Neural cell (in vitro differentiated cells): Measurements from ENCODE around the gene GPR6. TPM values are rescaled to one million over a fixed set of nuclear protein-coding genes. Genes with fewer than 3 reads are reported as not detected.
A peak's percentile ranks its signal among the peaks of the same experiment; 100 is the strongest.

Experiments
- H2AFZ ChIP-seq: fragments of 200-600, 300-800 bp; sonication (generic), shearing (Covaris generic); 2 replicates; pipeline ENCODE4 v1.6.0; 2014; ENCODE audit warnings: low read depth, mild to moderate bottlenecking, antibody characterized with exemption, low read length, moderate library complexity
- H3F3A ChIP-seq: fragments of 200-600 bp; shearing (Covaris generic); 2 replicates; pipeline ENCODE4 v1.6.1; 2016; ENCODE audit warnings: mild to moderate bottlenecking, moderate library complexity, mixed read lengths, antibody characterized with exemption, low read length; ENCODE audit not compliant: insufficient read depth, poor library complexity, severe bottlenecking
- H3K27ac ChIP-seq: fragments of 200-600, 300-800 bp; sonication (generic), shearing (Covaris generic); 2 replicates; pipeline ENCODE4 v1.5.1; 2014; ENCODE audit warnings: mild to moderate bottlenecking, low read length, moderate library complexity
- H3K27me3 ChIP-seq: fragments of 300-800, 200-600 bp; sonication (generic), shearing (Covaris generic); 2 replicates; pipeline ENCODE4 v1.6.0; 2014; ENCODE audit warnings: mild to moderate bottlenecking, low read depth, low read length, moderate library complexity; ENCODE audit not compliant: insufficient read depth
- H3K36me3 ChIP-seq: fragments of 300-800, 200-600 bp; sonication (generic), shearing (Covaris generic); 2 replicates; pipeline ENCODE4 v1.5.1; 2014; ENCODE audit warnings: mild to moderate bottlenecking, antibody characterized with exemption, low read length, moderate library complexity; ENCODE audit not compliant: insufficient read depth
- H3K4me2 ChIP-seq: fragments of 300-800, 200-600 bp; sonication (generic), shearing (Covaris generic); 2 replicates; pipeline ENCODE4 v1.6.0; 2014; ENCODE audit warnings: mild to moderate bottlenecking, low read length
- H3K4me3 ChIP-seq: fragments of 300-800, 200-600 bp; sonication (generic), shearing (Covaris generic); 2 replicates; pipeline ENCODE4 v1.5.1; 2014; ENCODE audit warnings: mild to moderate bottlenecking, low read length, moderate library complexity
- H3K79me2 ChIP-seq: fragments of 200-600 bp; shearing (Covaris generic); replicated peaks from 2 replicates; pipeline ENCODE4 v1.6.0; 2014; ENCODE audit warnings: mild to moderate bottlenecking, low read length, moderate library complexity; ENCODE audit not compliant: insufficient read depth
- H3K9ac ChIP-seq: fragments of 300-800, 200-600 bp; sonication (generic), shearing (Covaris generic); 2 replicates; pipeline ENCODE4 v1.6.1; 2016; ENCODE audit warnings: mild to moderate bottlenecking, low read length, mixed read lengths
- H3K9me2 ChIP-seq: fragments of 200-600 bp; shearing (Covaris generic); 2 replicates; pipeline ENCODE4 v1.6.1; 2016; ENCODE audit warnings: mild to moderate bottlenecking, low read length, mixed read lengths; ENCODE audit not compliant: insufficient read depth
- H3K9me3 ChIP-seq: fragments of 200-600, 300-800 bp; sonication (generic), shearing (Covaris generic); 2 replicates; pipeline ENCODE4 v1.6.1; 2016; ENCODE audit warnings: mild to moderate bottlenecking, mixed run types, low read length, moderate library complexity, mixed read lengths
- H4K20me1 ChIP-seq: fragments of 200-600 bp; shearing (Covaris generic); 2 replicates; pipeline ENCODE4 v1.6.1; 2016; ENCODE audit warnings: mild to moderate bottlenecking, mixed run types; ENCODE audit not compliant: insufficient read depth
- EP300 ChIP-seq: fragments of 450-650 bp; conservative IDR thresholded peaks from 2 replicates; pipeline ENCODE4 v1.6.1; 2014; ENCODE audit warnings: antibody characterized with exemption, mild to moderate bottlenecking, moderate library complexity; ENCODE audit not compliant: poor library complexity, severe bottlenecking
- EZH2 ChIP-seq: fragments of 200-600, 300-800 bp; shearing (Covaris generic), sonication (generic); IDR thresholded peaks from 2 replicates; pipeline ENCODE4 v1.6.1; 2014; ENCODE audit warnings: antibody characterized with exemption, low read length, borderline replicate concordance, mild to moderate bottlenecking; ENCODE audit not compliant: insufficient read depth, poor library complexity, severe bottlenecking
- MXI1 ChIP-seq: fragments of 450-650 bp; conservative IDR thresholded peaks from 2 replicates; pipeline ENCODE4 v1.6.1; 2014; ENCODE audit warnings: antibody characterized with exemption, mild to moderate bottlenecking; ENCODE audit not compliant: poor library complexity, severe bottlenecking
- POLR2AphosphoS5 ChIP-seq: IDR thresholded peaks from 2 replicates; pipeline ENCODE4 v1.6.1; 2012
- RAD21 ChIP-seq: fragments of 450-650 bp; conservative IDR thresholded peaks from 2 replicates; pipeline ENCODE4 v1.6.1; 2014; ENCODE audit warnings: antibody characterized with exemption, mild to moderate bottlenecking, moderate library complexity
- SMC3 ChIP-seq: fragments of 450-650 bp; conservative IDR thresholded peaks from 2 replicates; pipeline ENCODE4 v1.6.1; 2014; ENCODE audit warnings: antibody characterized with exemption, mild to moderate bottlenecking, moderate library complexity; ENCODE audit not compliant: poor library complexity
- TAF1 ChIP-seq: IDR thresholded peaks from 2 replicates; pipeline ENCODE4 v1.6.1; 2012; ENCODE audit warnings: low read depth
- polyA minus RNA-seq: library from RNA; depleted of rRNA, polyadenylated mRNA; stranded (reverse); fragments of >200 nt; gene quantifications from 2 replicates; pipeline ENCODE4 v1.2.3, GENCODE V29; 2014
- polyA plus RNA-seq: library from polyadenylated mRNA; depleted of rRNA; stranded (reverse); fragments of >200 nt; gene quantifications from 2 replicates; pipeline ENCODE4 v1.2.3, GENCODE V29; 2014
- TF ChIP-seq, protein P1 (sequence below): IDR thresholded peaks from 2 replicates; pipeline ENCODE4 v1.6.1; 2012; ENCODE audit warnings: borderline replicate concordance
- TF ChIP-seq, protein P2 (sequence below): fragments of 450-650 bp; IDR thresholded peaks from 2 replicates; pipeline ENCODE4 v1.5.1; 2014; ENCODE audit warnings: antibody characterized with exemption, mild to moderate bottlenecking, moderate library complexity; ENCODE audit not compliant: poor library complexity, severe bottlenecking

Gene GPR6, protein sequence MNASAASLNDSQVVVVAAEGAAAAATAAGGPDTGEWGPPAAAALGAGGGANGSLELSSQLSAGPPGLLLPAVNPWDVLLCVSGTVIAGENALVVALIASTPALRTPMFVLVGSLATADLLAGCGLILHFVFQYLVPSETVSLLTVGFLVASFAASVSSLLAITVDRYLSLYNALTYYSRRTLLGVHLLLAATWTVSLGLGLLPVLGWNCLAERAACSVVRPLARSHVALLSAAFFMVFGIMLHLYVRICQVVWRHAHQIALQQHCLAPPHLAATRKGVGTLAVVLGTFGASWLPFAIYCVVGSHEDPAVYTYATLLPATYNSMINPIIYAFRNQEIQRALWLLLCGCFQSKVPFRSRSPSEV
- polyA plus RNA-seq (1.4 and 7.3 TPM in 2 replicates), polyA minus RNA-seq (3.0 and 3.7 TPM in 2 replicates)

DNA sequence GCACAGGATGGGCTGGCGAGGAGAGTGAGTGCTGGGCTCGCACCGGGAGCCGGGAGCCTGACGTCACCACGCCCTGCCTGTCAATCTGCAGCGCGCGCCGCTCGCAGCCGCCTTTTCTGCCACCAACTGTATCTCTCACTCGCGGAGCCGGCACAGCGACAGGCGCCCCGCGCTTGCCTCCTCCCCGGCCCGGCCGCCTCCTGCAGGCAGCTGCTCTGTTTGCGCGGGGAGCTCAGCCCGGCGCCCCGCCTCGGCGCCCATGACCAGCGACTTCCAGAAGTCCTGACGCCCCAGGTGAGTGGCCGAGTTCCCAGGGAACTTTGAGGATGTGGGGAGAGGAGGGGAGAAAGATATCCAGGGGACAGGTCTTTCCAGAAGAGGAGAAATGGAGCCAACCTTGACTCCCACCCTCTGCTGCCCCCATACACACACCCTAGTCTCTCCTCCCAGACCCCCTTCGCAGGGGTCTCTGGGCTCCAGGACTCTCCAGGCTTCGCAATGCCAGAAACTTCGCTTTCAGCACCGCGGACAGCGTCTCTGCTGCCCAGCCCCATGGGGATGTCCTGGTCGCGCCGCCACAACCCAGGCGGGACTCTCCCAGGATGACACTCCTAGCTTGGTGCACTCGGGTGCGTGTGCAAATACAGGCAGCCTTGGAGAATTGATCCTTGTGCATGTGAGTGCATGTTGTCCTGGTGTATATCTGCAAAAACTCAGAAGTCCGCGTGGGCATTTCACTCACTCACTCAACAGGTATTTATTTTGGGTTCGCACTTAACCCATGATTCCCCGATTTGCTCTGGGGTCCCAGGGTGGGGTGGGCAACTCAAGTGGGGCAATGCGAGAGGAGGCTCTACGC lies at the start of gene GPR6:
Gene GPR6 (plus strand): TSS at position 138 of the 859 bp plus-strand sequence. CDS start 802 bp downstream, outside the sequence.
- H3K4me2 ChIP-seq = peak within 1 kb of the TSS; percentile 89
- peaks cover 77% of the 10 kb centered on the region for H3K27me3 ChIP-seq
- peak within 1 kb of the TSS; percentile 74 for H3K4me3 ChIP-seq
- H3K9me2 ChIP-seq = no peaks in the 10 kb centered on the region
- peak within 1 kb of the TSS; percentile 34 for H3K27ac ChIP-seq
- H3K9me3 ChIP-seq = peaks cover 3% of the 10 kb centered on the region
- H3F3A ChIP-seq = no peaks in the 10 kb centered on the region
- no peaks in the 10 kb centered on the region for H3K36me3 ChIP-seq
- H4K20me1 ChIP-seq = no peaks in the 10 kb centered on the region
- H3K79me2 ChIP-seq = no peaks in the 10 kb centered on the region
- no peak within 1 kb of the TSS for H2AFZ ChIP-seq
- peak within 1 kb of the TSS; percentile 61 for H3K9ac ChIP-seq
- TF ChIP-seq TAF1 (no peak), POLR2AphosphoS5 (peak; percentile 51), EP300 (peak; percentile 13), SMC3 (peak; percentile 10), RAD21 (peak; percentile 12)
- TF ChIP-seq, protein P1, sequence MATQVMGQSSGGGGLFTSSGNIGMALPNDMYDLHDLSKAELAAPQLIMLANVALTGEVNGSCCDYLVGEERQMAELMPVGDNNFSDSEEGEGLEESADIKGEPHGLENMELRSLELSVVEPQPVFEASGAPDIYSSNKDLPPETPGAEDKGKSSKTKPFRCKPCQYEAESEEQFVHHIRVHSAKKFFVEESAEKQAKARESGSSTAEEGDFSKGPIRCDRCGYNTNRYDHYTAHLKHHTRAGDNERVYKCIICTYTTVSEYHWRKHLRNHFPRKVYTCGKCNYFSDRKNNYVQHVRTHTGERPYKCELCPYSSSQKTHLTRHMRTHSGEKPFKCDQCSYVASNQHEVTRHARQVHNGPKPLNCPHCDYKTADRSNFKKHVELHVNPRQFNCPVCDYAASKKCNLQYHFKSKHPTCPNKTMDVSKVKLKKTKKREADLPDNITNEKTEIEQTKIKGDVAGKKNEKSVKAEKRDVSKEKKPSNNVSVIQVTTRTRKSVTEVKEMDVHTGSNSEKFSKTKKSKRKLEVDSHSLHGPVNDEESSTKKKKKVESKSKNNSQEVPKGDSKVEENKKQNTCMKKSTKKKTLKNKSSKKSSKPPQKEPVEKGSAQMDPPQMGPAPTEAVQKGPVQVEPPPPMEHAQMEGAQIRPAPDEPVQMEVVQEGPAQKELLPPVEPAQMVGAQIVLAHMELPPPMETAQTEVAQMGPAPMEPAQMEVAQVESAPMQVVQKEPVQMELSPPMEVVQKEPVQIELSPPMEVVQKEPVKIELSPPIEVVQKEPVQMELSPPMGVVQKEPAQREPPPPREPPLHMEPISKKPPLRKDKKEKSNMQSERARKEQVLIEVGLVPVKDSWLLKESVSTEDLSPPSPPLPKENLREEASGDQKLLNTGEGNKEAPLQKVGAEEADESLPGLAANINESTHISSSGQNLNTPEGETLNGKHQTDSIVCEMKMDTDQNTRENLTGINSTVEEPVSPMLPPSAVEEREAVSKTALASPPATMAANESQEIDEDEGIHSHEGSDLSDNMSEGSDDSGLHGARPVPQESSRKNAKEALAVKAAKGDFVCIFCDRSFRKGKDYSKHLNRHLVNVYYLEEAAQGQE = peak; percentile 95
- TF ChIP-seq, protein P2, sequence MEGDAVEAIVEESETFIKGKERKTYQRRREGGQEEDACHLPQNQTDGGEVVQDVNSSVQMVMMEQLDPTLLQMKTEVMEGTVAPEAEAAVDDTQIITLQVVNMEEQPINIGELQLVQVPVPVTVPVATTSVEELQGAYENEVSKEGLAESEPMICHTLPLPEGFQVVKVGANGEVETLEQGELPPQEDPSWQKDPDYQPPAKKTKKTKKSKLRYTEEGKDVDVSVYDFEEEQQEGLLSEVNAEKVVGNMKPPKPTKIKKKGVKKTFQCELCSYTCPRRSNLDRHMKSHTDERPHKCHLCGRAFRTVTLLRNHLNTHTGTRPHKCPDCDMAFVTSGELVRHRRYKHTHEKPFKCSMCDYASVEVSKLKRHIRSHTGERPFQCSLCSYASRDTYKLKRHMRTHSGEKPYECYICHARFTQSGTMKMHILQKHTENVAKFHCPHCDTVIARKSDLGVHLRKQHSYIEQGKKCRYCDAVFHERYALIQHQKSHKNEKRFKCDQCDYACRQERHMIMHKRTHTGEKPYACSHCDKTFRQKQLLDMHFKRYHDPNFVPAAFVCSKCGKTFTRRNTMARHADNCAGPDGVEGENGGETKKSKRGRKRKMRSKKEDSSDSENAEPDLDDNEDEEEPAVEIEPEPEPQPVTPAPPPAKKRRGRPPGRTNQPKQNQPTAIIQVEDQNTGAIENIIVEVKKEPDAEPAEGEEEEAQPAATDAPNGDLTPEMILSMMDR = no peak

DNA sequence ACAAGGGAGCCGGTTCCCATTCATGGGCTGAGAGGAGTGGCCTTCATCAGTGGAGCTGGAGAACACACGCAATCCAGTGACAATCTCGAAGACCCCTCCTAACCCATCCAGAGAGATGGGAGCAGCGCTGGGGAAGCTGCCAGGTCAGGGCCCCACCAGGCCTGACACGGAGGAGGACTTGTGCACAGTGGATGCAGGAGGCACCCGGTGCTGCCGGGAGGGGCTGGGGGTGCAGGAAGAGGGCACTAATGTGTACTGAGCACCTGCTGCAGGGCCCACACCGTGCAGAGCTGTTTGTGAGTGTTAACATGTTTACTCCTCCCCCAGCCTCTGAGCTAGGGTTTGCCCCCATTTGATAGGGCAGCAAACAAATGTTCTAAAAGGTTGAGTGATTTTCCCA lies 43.8 kb upstream of the GPR6 start:
- Histone ChIP-seq H2AFZ (no peak overlapping the region), H3K36me3 (no peaks in the 10 kb centered on the region), H3F3A (no peaks in the 10 kb centered on the region), H3K27ac (no peak overlapping the region), H4K20me1 (no peaks in the 10 kb centered on the region), H3K27me3 (no peaks in the 10 kb centered on the region), H3K79me2 (no peaks in the 10 kb centered on the region), H3K9me3 (no peaks in the 10 kb centered on the region), H3K4me3 (no peak overlapping the region), H3K9me2 (no peaks in the 10 kb centered on the region), H3K4me2 (no peak overlapping the region), H3K9ac (no peak overlapping the region)
- TF ChIP-seq TAF1 (no peak), EZH2 (no peak), SMC3 (no peak), RAD21 (no peak), MXI1 (no peak), EP300 (no peak), POLR2AphosphoS5 (no peak)
- TF ChIP-seq, protein P2 = no peak
- TF ChIP-seq, protein P1 = no peak
